Measurements from ENCODE around the gene ZBTB40. TPM values are rescaled to one million over a fixed set of nuclear protein-coding genes. Genes with fewer than 3 reads are reported as not detected.

ZBTB40 gene
- total and polyA plus RNA-seq, 2 of the 13 experiments (the other 11 are each of a cell fraction or from before 2014, with no cell fraction given) = 8.8 to 16.5 TPM

DNA sequence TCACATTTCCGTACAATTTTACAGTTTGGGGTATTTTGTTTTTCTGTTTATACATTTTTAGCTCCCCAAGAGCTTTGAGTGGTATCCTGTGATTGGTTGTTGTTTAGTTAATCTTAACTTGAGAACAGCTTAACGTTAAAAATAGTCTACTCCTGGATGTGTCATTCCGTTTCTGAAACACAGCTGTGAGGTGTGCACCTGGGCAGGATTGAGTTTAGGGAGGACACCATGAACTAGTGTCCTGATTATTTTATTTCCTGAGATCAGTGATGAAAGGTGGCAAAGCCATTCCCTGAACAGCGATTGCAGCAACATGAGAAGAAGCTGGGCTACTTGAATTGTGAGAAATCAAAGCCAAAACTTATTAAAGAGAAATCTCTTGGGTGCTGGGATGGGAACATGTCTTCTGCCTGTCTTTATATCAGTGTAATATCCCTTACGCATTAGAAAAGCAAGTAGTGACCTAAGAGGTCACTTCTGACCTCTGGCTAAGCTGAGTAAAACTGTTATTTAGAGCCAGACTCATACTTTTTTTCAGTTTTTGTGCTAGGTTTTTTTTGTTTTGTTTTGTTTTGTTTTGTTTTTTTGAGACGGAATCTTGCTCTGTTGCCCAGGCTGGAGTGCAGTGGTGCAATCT is 43.4 kb downstream of the ZBTB40 start:
- ChIA-PET POLR2A (no interaction called here), CTCF (ENCODE audit: low intra/inter-chr PET ratio, low total read pairs) (no interaction called here)
- Histone ChIP-seq H3K79me2 (ENCODE audit: insufficient read depth, low read length) (no peaks in the 10 kb centered on the region), H2AFZ (ENCODE audit: low read length) (no peak overlapping the region), H3K4me3 (replicated peaks in 1 of 3; ENCODE audit: insufficient read depth in 1 of 3, low read depth in 2 of 3, low read length in 3 of 3) (no peak overlapping the region), H3K27ac (ENCODE audit: extremely low read length, insufficient read depth, low read length) (no peak overlapping the region), H3K9ac (ENCODE audit: insufficient read depth, low read depth, low read length) (no peak overlapping the region), H3K4me2 (ENCODE audit: low read depth, low read length) (no peak overlapping the region), H4K20me1 (ENCODE audit: insufficient read depth, low read length) (no peaks in the 10 kb centered on the region), H3K4me1 (ENCODE audit: insufficient read depth, low read length) (no peaks in the 10 kb centered on the region), H3K27me3 (ENCODE audit: control insufficient read depth in 1 of 2, insufficient read depth in 2 of 2, low read length in 2 of 2) (no peaks in the 10 kb centered on the region), H3K36me3 (replicated peaks in 1 of 2; ENCODE audit: control insufficient read depth in 1 of 2, insufficient read depth in 2 of 2, low read length in 2 of 2) (peaks cover 8 to 52% of the 10 kb centered on the region in 2 experiments), H3K9me3 (ENCODE audit: low read length) (no peaks in the 10 kb centered on the region)
- no peak for DNase-seq (ENCODE audit: low spot score)
- ATAC-seq = no peak
- no peak for FAIRE-seq
- TF ChIP-seq, protein P1, sequence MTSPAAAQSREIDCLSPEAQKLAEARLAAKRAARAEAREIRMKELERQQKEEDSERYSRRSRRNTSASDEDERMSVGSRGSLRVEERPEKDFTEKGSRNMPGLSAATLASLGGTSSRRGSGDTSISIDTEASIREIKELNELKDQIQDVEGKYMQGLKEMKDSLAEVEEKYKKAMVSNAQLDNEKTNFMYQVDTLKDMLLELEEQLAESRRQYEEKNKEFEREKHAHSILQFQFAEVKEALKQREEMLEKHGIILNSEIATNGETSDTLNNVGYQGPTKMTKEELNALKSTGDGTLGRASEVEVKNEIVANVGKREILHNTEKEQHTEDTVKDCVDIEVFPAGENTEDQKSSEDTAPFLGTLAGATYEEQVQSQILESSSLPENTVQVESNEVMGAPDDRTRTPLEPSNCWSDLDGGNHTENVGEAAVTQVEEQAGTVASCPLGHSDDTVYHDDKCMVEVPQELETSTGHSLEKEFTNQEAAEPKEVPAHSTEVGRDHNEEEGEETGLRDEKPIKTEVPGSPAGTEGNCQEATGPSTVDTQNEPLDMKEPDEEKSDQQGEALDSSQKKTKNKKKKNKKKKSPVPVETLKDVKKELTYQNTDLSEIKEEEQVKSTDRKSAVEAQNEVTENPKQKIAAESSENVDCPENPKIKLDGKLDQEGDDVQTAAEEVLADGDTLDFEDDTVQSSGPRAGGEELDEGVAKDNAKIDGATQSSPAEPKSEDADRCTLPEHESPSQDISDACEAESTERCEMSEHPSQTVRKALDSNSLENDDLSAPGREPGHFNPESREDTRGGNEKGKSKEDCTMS (CRISPR knock-in tag; conservative IDR thresholded peaks at IDR 0.05) = no peak
- TF ChIP-seq SMAD3 (CRISPR knock-in tag; IDR thresholded peaks at IDR 0.05) = no peak
- no peak for TF ChIP-seq ZFP36L1 (CRISPR knock-in tag; IDR thresholded peaks at IDR 0.05)
- intact Hi-C loops (cut with micrococcal nuclease; ENCODE audit: unreplicated experiment) (no loop called here), in situ Hi-C loops (cut with HindIII; ENCODE audit: extremely low pct_ligation_motif_present, low pct_unique_long_range_greater_than_20kb) (no loop called here)
- whole genome bisulfite sequencing (ENCODE audit: low lambda C conversion rate) = 96% methylated on average over 6 of the region's 6 CpGs
- no TSS peak for BruUV-seq (replicated peaks)

DNA sequence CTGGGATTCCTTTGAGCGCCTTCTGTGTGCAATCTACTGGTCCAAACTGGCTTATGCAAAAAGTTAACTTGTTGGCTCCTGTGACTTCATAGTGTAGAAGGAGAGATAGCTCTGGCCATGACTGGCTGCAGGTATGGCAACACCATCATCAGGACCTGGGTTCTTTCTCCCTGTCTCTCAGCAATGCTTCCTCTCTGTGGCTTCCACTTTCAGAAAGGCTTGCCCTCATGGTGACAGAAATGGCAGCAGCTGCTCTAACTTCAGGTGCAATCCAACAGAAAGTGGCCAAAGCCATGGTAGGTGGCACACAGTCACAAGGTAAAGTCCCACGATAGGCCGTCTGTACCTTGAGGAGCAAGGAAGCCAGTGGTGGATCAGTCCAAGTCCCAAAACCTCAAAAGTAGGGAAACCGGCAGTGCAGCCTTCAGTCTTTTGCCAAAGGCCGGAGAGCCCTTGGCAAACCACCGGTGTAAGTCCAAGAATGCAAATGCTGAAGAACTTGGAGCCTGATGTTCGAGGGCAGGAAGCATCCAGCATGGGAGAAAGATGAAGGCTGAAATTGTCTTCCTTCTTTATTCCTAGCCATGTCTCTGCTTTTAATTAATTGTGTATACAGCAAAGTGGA is 45.0 kb downstream of the ZBTB40 start:
- H3K27me3 ChIP-seq (ENCODE audit: control insufficient read depth in 1 of 2, insufficient read depth in 2 of 2, low read length in 2 of 2) = no peaks in the 10 kb centered on the region
- H3K9me3 ChIP-seq (ENCODE audit: low read length) = no peaks in the 10 kb centered on the region
- no peak overlapping the region for H3K4me2 ChIP-seq (ENCODE audit: low read depth, low read length)
- no peak overlapping the region for H3K27ac ChIP-seq (ENCODE audit: extremely low read length, insufficient read depth, low read length)
- no peak overlapping the region for H2AFZ ChIP-seq (ENCODE audit: low read length)
- no TSS peak for BruUV-seq (replicated peaks)
- CTCF ChIA-PET (ENCODE audit: low intra/inter-chr PET ratio, low total read pairs) = no interaction called here
- H3K4me3 ChIP-seq (replicated peaks in 1 of 3; ENCODE audit: insufficient read depth in 1 of 3, low read depth in 2 of 3, low read length in 3 of 3) = no peak overlapping the region
- H3K9ac ChIP-seq (ENCODE audit: insufficient read depth, low read depth, low read length) = no peak overlapping the region
- intact Hi-C loops (cut with micrococcal nuclease; ENCODE audit: unreplicated experiment) = no loop called here
- FAIRE-seq (no peak), DNase-seq (ENCODE audit: low spot score) (no peak), ATAC-seq (no peak)
- in situ Hi-C loops (cut with HindIII; ENCODE audit: extremely low pct_ligation_motif_present, low pct_unique_long_range_greater_than_20kb) = no loop called here
- H4K20me1 ChIP-seq (ENCODE audit: insufficient read depth, low read length) = no peaks in the 10 kb centered on the region
- no peaks in the 10 kb centered on the region for H3K4me1 ChIP-seq (ENCODE audit: insufficient read depth, low read length)
- WGBS (ENCODE audit: low lambda C conversion rate) = 99% methylated on average over 6 of the region's 7 CpGs
- H3K79me2 ChIP-seq (ENCODE audit: insufficient read depth, low read length) = peaks cover 2% of the 10 kb centered on the region
- H3K36me3 ChIP-seq (replicated peaks in 1 of 2; ENCODE audit: control insufficient read depth in 1 of 2, insufficient read depth in 2 of 2, low read length in 2 of 2) = peaks cover 8 to 44% of the 10 kb centered on the region in 2 experiments; a peak in 4 of 5 replicates
- POLR2A ChIA-PET = no interaction called here
- TF ChIP-seq TBL1XR1 (IDR thresholded peaks at IDR 0.05; ENCODE audit: borderline replicate concordance, low read length, partially characterized antibody) = no peak
- no peak for TF ChIP-seq GABPB1 (CRISPR knock-in tag; IDR thresholded peaks at IDR 0.05)
- TF ChIP-seq RBM39 (IDR thresholded peaks at IDR 0.05; ENCODE audit: low read depth, low read length, poor library complexity, severe bottlenecking) = no peak
- TF ChIP-seq POGZ (CRISPR knock-in tag; IDR thresholded peaks at IDR 0.05) = no peak
- no peak for TF ChIP-seq NONO (IDR thresholded peaks at IDR 0.05)
- no peak for TF ChIP-seq NONO (CRISPR knock-in tag; conservative IDR thresholded peaks at IDR 0.05)
- no peak for TF ChIP-seq MEIS2 (CRISPR knock-in tag; IDR thresholded peaks at IDR 0.05)
- TF ChIP-seq, protein P2, sequence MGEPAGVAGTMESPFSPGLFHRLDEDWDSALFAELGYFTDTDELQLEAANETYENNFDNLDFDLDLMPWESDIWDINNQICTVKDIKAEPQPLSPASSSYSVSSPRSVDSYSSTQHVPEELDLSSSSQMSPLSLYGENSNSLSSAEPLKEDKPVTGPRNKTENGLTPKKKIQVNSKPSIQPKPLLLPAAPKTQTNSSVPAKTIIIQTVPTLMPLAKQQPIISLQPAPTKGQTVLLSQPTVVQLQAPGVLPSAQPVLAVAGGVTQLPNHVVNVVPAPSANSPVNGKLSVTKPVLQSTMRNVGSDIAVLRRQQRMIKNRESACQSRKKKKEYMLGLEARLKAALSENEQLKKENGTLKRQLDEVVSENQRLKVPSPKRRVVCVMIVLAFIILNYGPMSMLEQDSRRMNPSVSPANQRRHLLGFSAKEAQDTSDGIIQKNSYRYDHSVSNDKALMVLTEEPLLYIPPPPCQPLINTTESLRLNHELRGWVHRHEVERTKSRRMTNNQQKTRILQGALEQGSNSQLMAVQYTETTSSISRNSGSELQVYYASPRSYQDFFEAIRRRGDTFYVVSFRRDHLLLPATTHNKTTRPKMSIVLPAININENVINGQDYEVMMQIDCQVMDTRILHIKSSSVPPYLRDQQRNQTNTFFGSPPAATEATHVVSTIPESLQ (CRISPR knock-in tag; conservative IDR thresholded peaks at IDR 0.05) = no peak
- no peak for TF ChIP-seq KDM3A (CRISPR knock-in tag; IDR thresholded peaks at IDR 0.05; ENCODE audit: low read depth)
- TF ChIP-seq HOXA7 (CRISPR knock-in tag; IDR thresholded peaks at IDR 0.05) = no peak

Measured in HepG2 (cell line).